ENCODE measurements around the gene LCN1. TPM values are rescaled to one million over a fixed set of nuclear protein-coding genes. Genes with fewer than 3 reads are reported as not detected.
"Not testable (repeated sequence)": the region's sequence is repeated elsewhere in the genome, so short reads cannot be mapped to it uniquely, and the experiment has no call there.

The LCN1 gene
- total RNA-seq, 1 experiment from 2014 or later = not detected

DNA sequence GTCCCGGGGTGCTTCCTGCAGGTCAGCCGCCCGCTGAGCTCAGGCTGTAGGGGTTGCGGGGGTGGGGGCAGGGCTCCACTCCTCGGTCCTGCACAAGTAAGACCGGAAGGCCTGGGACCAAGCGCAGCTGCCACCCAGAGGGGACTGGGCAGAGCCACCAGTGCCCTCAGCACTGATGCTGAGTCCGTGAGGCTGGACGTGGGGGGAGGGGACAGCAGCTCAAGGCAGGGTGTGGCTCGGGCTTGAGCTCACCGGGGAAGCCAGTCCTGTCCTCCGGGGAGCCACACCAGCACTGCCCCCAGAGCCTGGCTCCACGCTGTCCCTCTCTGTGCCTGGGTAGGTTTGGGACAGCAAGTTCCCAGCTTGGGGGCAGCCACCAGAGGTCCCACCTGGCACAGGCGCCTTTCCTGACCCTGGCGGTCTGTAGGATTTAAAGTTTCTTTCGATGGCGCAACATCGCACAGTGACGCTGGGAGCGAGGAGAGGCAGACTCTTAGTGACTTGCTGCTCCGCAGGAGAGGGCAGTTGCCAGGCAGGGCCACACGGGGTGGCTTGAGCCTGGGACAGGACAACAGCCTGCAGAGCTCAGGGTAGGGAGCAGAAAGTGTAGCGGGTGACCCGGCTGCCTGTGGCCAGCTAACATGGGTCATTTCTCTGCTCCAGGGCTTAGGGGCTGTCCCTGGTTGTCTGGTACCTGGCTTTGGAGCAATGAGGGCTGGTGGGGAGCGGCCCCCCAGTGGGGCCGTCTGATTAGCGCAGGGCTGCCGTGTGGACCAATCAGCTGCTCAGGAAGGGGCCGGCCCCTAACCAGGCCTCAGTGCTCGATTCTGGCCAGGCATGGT, 5.7 kb downstream of the LCN1 start:
- ChIA-PET POLR2A (interaction anchor here (0.6 kb wide), 1 partner anchor 309 kb away, joined by 3 read pairs; no protein-coding TSS in a partner anchor), CTCF (no interaction called here)
- Mint-ChIP-seq H3K36me3 (ENCODE audit: insufficient read depth, unreplicated experiment) (no peaks in the 10 kb centered on the region), H3K4me3 (ENCODE audit: unreplicated experiment) (no peak overlapping the region), H3K4me1 (ENCODE audit: insufficient read depth, unreplicated experiment) (no peaks in the 10 kb centered on the region), H3K27ac (ENCODE audit: low read depth, unreplicated experiment) (no peak overlapping the region), H3K9me3 (ENCODE audit: unreplicated experiment) (no peaks in the 10 kb centered on the region), H3K27me3 (ENCODE audit: insufficient read depth, unreplicated experiment) (peaks cover 12% of the 10 kb centered on the region)
- intact Hi-C loops (cut with micrococcal nuclease) = no loop called here
- no peak for DNase-seq (ENCODE audit: unreplicated experiment)
- TF ChIP-seq, protein P1, sequence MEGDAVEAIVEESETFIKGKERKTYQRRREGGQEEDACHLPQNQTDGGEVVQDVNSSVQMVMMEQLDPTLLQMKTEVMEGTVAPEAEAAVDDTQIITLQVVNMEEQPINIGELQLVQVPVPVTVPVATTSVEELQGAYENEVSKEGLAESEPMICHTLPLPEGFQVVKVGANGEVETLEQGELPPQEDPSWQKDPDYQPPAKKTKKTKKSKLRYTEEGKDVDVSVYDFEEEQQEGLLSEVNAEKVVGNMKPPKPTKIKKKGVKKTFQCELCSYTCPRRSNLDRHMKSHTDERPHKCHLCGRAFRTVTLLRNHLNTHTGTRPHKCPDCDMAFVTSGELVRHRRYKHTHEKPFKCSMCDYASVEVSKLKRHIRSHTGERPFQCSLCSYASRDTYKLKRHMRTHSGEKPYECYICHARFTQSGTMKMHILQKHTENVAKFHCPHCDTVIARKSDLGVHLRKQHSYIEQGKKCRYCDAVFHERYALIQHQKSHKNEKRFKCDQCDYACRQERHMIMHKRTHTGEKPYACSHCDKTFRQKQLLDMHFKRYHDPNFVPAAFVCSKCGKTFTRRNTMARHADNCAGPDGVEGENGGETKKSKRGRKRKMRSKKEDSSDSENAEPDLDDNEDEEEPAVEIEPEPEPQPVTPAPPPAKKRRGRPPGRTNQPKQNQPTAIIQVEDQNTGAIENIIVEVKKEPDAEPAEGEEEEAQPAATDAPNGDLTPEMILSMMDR (IDR thresholded peaks at IDR 0.05; ENCODE audit: unreplicated experiment) = no peak
- no TSS peak for BruUV-seq (replicated peaks)

DNA sequence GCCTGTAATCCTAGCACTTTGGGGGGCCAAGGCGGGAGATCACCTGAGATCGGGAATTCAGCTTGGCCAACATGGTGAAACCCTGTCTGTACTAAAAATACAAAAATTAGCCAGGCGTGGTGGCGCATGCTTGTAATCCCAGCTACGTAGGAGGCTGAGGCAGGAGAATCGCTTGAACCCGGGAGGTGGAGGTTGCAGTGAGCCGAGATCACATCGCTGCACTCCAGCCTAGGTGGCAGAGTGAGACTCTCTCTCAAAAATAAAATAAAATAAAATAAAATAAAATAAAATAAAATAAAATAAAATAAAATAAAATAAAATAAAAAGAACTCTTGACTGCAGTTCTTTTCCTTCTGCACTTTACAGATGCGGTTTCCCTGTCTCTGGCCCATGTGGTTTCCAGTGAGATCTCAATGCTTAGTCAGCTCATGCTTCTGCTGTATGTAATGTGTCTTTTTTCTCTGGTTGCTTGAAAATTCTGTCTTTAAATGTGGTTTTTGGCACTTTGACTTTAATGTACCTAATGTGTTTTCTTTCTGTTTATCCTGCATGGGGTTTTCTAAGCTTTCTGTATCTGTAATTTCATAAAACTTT, 7.7 kb downstream of the LCN1 start:
- H3K4me3 Mint-ChIP-seq (ENCODE audit: unreplicated experiment); intact Hi-C loops (cut with micrococcal nuclease); DNase-seq (ENCODE audit: unreplicated experiment); CTCF ChIA-PET; H3K36me3 Mint-ChIP-seq (ENCODE audit: insufficient read depth, unreplicated experiment); H3K4me1 Mint-ChIP-seq (ENCODE audit: insufficient read depth, unreplicated experiment); H3K27ac Mint-ChIP-seq (ENCODE audit: low read depth, unreplicated experiment); BruUV-seq (replicated peaks); H3K9me3 Mint-ChIP-seq (ENCODE audit: unreplicated experiment): not testable (repeated sequence)
- POLR2A ChIA-PET = interaction anchor here (0.5 kb wide), 1 partner anchor 16 kb away, joined by 3 read pairs; no protein-coding TSS in a partner anchor
- peaks cover 13% of the 10 kb centered on the region for H3K27me3 Mint-ChIP-seq (ENCODE audit: insufficient read depth, unreplicated experiment)

DNA sequence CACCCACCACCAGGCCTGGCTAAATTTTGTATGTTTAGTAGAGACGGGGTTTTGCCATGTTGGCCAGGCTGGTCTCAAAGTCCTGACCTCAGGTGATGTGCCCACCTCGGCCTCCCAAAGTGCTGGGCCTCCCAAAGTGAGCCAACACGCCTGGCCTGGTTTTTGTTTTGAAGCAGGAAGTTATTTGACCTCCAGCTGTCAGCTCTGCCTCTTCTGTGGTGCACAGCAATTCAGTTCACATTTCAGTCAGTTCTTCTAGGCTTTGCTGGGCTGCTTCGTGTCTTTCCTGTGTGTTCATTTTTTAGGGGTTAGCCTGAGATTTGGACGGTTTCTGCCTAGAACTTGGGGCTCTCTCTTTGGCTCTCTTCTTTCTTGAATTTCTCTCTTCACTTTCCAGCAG, 8.9 kb downstream of the LCN1 start:
- Mint-ChIP-seq H3K4me3 (ENCODE audit: unreplicated experiment) (no peak overlapping the region), H3K27me3 (ENCODE audit: insufficient read depth, unreplicated experiment) (peaks cover 25% of the 10 kb centered on the region), H3K9me3 (ENCODE audit: unreplicated experiment) (no peaks in the 10 kb centered on the region), H3K27ac (ENCODE audit: low read depth, unreplicated experiment) (no peak overlapping the region), H3K36me3 (ENCODE audit: insufficient read depth, unreplicated experiment) (no peaks in the 10 kb centered on the region), H3K4me1 (ENCODE audit: insufficient read depth, unreplicated experiment) (no peaks in the 10 kb centered on the region)
- no peak for DNase-seq (ENCODE audit: unreplicated experiment)
- BruUV-seq (replicated peaks) = no TSS peak
- ChIA-PET CTCF (interaction anchor here (1.1 to 1.2 kb wide), 2 partner anchors 53 to 73 kb away, joined by 4 read pairs; no protein-coding TSS in a partner anchor), POLR2A (no interaction called here)
- TF ChIP-seq, protein P1 (IDR thresholded peaks at IDR 0.05; ENCODE audit: unreplicated experiment) = no peak
- intact Hi-C loops (cut with micrococcal nuclease) = no loop called here

DNA sequence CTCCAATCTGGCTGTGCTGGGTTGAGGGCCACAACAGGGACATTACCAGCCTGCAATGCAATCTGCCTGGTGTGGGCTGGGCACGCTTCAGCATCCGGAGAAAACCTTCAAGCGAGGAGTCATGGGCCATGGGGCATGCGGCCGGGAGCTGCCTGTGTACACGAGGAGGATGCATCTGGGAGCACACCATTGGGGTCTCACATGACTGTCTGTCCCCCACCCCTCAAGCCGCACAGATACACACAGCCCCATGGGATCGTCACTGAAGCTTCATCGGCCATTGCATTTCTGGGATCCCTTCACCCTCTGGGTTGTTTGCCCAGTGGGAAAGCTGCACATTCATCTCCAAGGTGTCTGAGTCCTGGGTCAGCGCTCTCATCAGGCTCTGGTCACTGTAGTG, 9.9 kb downstream of the LCN1 start:
- TF ChIP-seq, protein P1 (IDR thresholded peaks at IDR 0.05; ENCODE audit: unreplicated experiment) = no peak
- Mint-ChIP-seq H3K4me1 (ENCODE audit: insufficient read depth, unreplicated experiment) (no peaks in the 10 kb centered on the region), H3K9me3 (ENCODE audit: unreplicated experiment) (no peaks in the 10 kb centered on the region), H3K4me3 (ENCODE audit: unreplicated experiment) (no peak overlapping the region), H3K36me3 (ENCODE audit: insufficient read depth, unreplicated experiment) (no peaks in the 10 kb centered on the region), H3K27me3 (ENCODE audit: insufficient read depth, unreplicated experiment) (peaks cover 31% of the 10 kb centered on the region), H3K27ac (ENCODE audit: low read depth, unreplicated experiment) (no peak overlapping the region)
- ChIA-PET CTCF (interaction anchor here (0.6 to 1.2 kb wide), 2 partner anchors 72 to 94 kb away, joined by 3 to 4 read pairs; no protein-coding TSS in a partner anchor), POLR2A (no interaction called here)
- no peak for DNase-seq (ENCODE audit: unreplicated experiment)
- intact Hi-C loops (cut with micrococcal nuclease) = no loop called here
- BruUV-seq (replicated peaks) = no TSS peak

Data from MCF 10A (cell line).